Erythroblast (primary cell): ENCODE data around the gene KLHL29.

Experiments used
- GATA1 ChIP-seq: IDR thresholded peaks from 2 replicates; pipeline ENCODE4 v1.6.1; 2011; ENCODE audit warnings: low read depth, mild to moderate bottlenecking, control low read depth, low read length, moderate library complexity
- POLR2A ChIP-seq: IDR thresholded peaks from 2 replicates; pipeline ENCODE4 v1.6.1; 2011; ENCODE audit warnings: mild to moderate bottlenecking, low read length

DNA sequence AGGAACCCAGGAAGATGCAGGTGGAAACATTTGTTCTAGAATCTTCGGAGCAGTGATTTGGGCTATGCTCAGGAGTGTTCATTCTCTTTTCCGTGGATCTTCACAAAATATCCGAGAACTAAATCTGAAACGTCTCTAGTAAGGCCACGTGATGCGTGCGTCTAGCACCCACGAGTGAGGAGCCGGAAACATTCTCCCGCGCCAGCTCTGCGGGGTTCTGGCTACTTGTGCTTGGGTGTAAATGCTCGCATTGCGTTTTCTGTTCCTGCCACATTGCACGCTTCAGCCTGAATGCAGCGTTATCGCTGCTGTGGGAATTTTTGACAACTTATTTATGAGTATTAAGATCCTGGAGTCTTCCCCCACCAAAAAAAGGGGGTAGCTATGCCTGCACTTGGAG is 71.4 kb downstream of the KLHL29 start:
- TF ChIP-seq POLR2A = no peak
- no peak for TF ChIP-seq GATA1
